Activated CD8-positive, alpha-beta memory T cell treated with anti-CD3 and anti-CD28 coated beads, Interleukin-2, amount 50 U/mL, for 1 hour (primary cell): ENCODE measurements around the gene BBX.
"Not testable (repeated sequence)": the region's sequence is repeated elsewhere in the genome, so short reads cannot be mapped to it uniquely, and the experiment has no call there.

Source experiments
- DNase-seq: peaks from one replicate; pipeline ENCODE4 v3.0.0-alpha.2; 2020; ENCODE audit errors: extremely low read depth

Gene BBX

DNA sequence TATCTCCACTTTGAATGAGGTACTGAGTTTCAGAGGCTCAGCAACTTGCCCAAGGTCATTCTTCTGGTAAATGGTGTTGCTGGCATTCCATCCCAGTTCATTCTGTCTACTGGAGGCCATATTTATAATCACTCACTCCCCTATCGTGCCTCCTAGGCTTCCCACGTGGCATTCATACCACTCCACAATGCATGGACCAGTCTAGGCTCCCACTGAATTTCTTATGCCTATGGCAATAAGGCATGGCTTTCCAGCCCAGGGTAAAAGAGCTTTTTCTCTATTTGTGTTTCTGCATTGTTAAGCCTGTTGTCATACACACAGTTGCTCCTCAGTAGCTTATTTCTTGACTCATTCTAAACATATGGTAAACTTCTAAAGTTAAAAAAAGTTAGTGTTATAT lies 19.9 kb downstream of the BBX start:
- no peak for DNase-seq

GRCh38 chr3:107543666-107544065 lies 20.9 kb downstream of the BBX start:
- DNase-seq, result no peak

GRCh38 chr3:107545680-107546120 lies 22.9 kb downstream of the BBX start:
- DNase-seq, result no peak

DNA sequence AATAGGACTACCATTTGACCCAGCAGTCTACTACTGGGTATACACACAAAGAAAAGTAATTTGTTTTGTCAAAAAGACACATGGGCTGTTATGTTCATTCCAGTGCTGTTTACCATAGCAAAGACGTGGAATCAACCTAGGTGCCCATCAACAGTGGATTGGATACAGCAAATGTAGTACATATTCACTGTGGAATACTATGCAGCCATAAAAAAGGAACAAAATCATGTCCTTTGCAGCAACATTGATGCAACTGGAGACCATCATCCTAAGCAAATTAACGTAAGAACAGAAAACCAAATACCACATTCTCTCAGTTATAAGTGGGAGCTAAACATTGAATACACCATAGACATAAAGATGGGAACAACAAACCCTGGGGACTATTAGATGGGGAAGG lies 25.8 kb downstream of the BBX start:
- DNase-seq, result no peak

DNA sequence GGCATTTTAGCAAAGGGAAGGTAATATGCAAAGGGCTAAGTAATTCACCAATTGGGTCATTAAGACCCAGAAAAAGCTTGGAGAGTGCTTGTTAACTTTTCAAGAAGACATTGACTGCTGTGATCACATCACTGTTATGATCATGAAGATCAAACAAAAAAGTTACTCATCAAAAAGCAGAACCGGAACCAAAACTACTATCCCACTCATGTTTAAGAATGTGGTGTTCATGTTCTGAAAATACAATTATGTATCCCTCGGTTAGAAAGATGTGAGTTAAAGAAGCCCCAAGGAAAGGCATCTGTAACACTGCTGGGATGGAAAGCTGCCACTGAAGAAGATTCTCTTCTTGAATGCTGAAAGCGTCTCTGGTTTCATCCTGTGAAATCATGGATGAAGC lies 32.6 kb downstream of the BBX start:
- DNase-seq, result no peak

GRCh38 chr3:107557743-107558142 lies 35.0 kb downstream of the BBX start:
- no peak for DNase-seq

- DNase-seq, result no peak
Measured at GRCh38 chr3:107560166-107560565, 37.4 kb downstream of the BBX start.

- no peak for DNase-seq
Measured at GRCh38 chr3:107561980-107562379, 39.2 kb downstream of the BBX start.

DNA sequence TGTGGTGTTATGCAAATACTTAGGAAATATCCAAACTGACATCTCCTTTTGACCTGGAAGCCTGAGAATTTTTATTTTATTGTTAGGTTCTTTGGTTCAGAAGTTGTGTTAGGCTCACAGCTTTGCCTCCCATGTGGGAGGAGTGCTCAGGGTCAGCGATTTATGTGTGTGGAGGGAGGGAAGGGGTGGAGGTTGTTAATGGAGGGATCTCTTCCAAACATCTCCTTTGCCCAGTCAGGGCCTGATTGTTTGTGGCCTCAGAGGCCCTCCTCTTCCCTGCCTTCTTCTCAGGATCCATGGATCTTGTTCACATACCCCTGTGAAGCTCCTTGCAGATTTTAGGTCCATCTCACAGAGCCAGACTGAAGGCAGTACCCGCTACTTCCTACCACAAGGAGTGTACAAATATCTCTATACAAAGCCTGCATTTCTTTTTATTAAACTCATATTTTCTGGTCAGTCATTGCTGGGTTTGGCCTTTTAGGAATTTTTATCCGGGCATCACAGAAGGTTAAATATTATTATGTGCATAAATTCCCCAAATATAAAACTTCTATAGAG lies 40.3 kb downstream of the BBX start:
- DNase-seq, result no peak

DNA sequence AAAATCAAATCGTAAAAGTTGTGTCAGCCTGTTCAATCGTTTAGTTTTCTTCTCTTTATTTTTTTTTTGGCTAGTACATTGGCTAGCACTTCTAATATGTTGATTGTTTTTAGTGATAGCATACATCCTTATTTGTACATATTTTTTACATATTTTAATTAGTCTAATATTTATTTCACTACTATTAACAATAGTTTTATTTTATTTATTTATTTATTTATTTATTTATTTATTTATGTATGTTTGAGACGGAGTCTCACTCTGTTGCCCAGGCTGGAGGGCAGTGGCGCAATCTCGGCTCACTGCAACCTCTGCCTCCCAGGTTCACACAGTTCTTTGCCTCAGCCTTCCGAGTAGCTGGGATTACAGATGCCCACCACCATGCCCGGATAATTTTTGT lies 42.5 kb downstream of the BBX start:
- DNase-seq, result not testable (repeated sequence)

DNA sequence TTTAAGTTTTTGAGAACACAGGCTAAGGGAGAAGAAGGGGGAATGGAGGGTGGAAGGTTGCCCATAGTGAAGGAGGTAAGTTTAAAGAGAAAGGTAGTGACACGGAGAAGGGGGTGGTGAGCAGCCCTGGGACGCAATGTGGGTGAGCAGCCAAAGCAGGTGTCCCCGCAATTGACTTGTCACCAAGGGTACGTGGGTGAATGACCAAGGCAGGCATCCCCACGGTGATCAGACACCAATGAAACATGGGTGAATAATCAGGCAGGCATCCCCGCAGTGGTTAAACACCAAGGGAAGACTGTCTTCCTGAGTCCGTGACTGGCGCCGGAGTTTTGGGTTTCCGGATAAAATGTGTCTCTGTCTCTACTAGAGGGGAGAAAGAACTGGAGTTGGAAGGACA lies 48.3 kb downstream of the BBX start:
- not testable (repeated sequence) for DNase-seq

DNA sequence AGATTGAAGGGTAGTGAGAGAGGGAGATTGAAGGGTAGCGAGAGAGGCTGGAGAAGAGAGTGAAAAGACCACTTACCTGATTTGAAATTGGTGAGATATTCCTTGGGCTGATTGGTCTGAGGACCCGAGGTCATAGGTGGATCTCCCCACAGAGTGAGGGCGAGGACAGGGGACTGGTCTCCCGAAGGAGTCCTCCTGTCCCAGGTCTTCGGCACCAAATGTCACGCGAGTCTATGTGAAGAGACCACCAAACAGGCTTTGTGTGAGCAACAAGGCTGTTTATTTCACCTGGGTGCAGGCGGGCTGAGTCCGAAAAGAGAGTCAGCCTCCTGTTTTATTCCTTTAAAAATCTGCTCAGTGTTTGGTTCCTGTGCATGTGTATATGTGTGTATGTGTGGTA lies 48.7 kb downstream of the BBX start:
- DNase-seq, result not testable (repeated sequence)

- DNase-seq, result no peak
Measured at GRCh38 chr3:107574650-107575049, 51.9 kb downstream of the BBX start.

- DNase-seq, result no peak
Measured at GRCh38 chr3:107578091-107578490, 55.3 kb downstream of the BBX start.

DNA sequence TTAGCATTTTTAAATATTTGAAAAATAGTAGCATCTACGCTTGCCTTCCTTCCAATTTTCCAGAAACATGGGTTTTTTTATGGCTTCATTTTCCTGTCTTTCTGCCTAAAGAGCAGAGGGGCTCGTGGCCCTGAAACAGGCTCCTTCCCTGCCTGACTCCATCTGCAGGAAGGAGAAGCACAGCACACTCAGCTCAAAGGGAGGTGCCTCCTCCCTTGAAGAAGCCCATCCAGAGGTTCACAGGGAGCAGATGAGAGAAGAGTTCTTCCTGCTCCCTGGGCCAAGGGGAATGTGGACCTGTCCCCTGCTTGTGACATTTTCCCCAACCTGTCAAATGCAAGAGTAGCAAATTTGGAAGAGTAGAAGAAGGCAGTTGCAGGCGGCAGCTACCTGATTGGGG lies 55.8 kb downstream of the BBX start:
- no peak for DNase-seq

DNA sequence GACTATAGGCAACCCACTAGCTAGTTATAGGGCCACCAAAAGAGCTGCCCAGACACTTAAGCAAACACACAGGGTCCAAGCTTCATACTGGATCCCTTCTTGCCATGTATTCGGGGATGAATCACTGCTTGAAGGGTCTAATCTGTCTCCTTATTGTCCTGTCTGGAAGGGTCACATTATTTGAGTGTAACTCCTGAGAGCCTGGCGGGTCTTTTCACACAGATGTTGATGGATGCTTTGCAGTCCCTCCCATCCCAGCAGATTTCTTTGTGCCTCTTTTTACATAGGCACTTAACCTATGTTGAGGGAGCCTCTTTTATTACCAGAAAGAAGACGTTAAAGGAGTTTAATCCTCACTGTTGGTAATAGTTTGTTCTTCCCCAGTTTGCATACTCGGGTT lies 56.6 kb downstream of the BBX start:
- DNase-seq, result no peak

DNA sequence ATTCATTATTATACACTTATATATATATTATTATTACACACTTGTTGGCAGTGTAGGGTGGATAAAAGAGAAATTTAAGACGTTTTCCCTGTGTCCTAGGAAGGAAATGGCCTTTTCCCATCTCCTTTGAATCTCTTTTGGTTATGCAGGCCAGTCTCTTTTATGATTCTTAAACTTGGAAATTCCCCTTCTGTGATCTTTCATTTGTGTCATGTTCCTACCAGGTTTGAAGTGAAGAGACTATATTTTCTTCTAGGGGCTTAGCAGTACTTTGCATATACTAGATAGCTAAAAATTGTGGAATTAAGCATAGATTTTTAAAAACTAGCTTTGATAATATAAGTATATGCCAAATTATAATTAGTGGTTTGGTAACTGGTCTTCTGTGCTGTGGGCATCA lies 58.5 kb downstream of the BBX start:
- no peak for DNase-seq

GRCh38 chr3:107588217-107588616 lies 65.5 kb downstream of the BBX start:
- no peak for DNase-seq

DNA sequence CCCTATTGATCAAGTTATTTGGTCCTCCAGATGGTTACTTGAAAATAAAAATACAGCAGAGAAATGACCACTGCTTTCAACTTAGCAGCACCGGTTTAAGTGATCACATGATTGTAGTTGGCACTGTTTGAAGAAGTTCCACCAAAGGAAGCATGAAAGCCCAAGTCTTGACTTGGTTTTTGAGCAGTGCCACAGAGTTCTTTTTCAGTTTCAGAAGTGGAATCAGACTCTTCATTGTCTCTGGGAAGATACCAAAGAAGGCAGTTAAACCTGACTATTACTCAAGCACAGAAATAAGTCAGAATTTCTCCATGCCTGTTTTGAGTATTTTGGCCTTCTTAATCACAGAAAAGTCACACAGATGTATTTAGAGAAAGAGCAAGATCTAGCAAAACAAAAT lies 66.7 kb downstream of the BBX start:
- no peak for DNase-seq

GRCh38 chr3:107590786-107591185 lies 68.0 kb downstream of the BBX start:
- no peak for DNase-seq

DNA sequence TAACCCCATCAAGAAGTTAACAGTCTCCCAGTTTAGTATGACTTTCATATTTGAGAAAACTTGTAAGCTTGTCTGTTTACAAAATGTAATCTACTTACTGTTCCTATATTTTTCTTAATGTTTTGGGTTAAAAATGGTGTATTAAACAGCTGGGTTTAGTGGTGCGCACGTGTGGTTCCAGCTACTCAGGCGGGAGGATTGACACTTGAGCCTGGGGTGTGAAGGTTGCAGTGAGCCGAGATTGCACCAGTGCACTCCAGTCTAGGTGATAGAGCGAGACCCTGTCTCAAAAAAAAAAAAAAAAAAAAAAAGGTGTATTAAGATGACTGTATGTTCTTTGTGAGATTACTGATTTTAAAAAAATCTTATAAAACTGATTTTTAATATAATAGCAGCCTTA lies 69.3 kb downstream of the BBX start:
- DNase-seq, result no peak

DNA sequence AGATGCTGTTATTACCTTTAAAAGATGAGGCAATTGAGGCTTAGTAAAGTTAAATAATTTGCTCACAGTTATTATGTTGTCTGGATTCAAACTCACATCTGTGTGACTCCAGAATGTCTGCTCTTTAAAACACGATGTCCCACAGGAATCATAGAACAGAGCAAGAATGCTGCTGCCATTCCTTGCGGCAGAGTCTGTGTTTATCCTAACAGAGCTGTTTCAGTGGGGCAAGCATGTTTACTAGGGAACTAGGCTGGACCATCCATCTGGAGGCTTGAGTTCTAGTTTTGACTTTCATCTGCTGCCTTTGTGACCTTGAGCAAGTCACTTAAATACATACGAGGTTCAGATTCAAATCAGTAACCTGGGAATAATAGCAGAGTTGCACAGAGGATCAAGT lies 72.1 kb downstream of the BBX start:
- no peak for DNase-seq

DNA sequence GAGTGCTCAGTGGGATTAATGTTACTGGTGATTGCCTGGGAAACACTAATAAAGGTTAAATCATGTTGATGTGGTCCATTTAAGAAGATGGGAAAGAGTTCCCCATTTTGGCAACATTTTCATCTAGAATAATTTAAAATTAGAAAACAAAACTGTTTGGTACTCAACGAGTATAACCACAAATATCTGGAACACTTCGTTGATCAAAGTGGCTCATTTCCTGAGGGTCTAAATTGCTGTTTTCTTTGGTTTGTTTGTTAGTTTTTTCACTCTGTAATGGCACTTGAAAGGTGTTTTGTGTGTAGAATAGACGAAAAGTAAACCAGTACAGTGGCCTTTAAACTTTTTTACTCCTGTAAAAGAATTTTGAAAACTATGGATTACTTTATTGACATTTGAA lies 73.9 kb downstream of the BBX start:
- DNase-seq, result no peak

- no peak for DNase-seq
Measured at GRCh38 chr3:107598926-107599771, 76.4 kb downstream of the BBX start.
